Suppressor macrophage treated with lipopolysaccharide for 4 hours (primary cell): ENCODE results near the gene CIAPIN1.
"Not testable (repeated sequence)": the region's sequence is repeated elsewhere in the genome, so short reads cannot be mapped to it uniquely, and the experiment has no call there.

Source experiments
- DNase-seq: peaks from one replicate; pipeline ENCODE4 v3.0.0-alpha.2; 2020

CIAPIN1 gene

DNA sequence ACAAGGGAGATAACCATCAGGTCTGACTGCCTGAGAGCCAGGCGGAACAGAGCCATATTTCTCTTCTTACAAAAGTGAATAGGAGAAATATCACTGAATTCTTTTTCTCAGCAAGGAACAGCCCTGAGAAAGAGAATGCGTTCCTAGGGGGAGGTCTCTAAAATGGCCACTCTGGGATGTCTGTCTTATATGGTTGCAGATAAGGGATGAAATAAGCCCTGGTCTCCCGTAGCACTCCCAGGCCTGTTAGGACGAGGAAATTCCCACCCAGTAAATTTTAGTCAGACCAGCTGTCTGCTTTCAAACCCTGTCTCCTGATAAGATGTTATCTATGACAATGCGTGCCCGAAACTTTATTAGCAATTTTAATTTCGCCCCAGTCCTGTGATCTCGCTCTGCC is 7.2 kb downstream of the CIAPIN1 start:
- not testable (repeated sequence) for DNase-seq

DNA sequence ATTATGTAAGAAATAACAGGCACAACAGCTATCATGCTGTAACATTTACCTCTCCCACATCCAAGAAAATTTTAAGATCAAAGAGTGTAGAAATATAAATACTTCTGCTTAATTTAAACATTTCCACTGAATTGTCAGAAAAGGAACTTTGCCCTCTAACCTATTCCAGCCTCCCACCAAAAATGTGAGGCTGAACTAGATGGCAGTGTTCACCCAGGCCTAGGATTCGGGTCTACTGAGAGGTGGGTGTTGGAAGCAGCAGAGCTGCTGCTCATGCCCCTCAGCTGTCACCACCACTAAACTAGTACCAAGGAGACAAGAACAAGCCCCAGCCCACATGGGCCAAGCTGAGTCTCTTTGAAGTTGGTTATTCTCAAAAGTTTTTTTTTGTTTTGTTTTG is 11.3 kb downstream of the CIAPIN1 start:
- DNase-seq, result no peak

GRCh38 chr16:57434003-57434402 is 13.2 kb downstream of the CIAPIN1 start:
- no peak for DNase-seq

GRCh38 chr16:57432989-57433388 is 14.2 kb downstream of the CIAPIN1 start:
- DNase-seq, result no peak

- DNase-seq, result no peak
Observed at GRCh38 chr16:57432505-57432904, 14.7 kb downstream of the CIAPIN1 start.

GRCh38 chr16:57430955-57431354 is 16.2 kb downstream of the CIAPIN1 start:
- no peak for DNase-seq

DNA sequence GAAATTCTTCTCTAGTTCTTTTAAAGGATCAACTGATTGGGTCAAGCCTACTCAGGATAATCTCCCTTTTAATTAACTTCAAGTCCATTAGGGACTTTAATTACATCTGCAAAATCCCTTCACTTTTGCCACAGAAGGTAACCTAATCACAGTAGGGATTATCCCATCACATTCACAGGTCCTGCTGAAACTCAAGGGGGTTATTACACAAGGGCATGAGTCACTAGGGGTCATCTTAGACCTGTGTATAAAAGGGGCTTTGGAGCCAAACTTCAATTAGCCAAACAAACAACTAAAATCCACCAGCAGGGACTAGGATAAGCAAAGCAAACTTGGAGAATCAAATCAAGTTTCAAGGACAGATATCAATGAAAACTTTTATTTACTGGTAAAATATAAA is 19.4 kb downstream of the CIAPIN1 start:
- DNase-seq, result no peak

DNA sequence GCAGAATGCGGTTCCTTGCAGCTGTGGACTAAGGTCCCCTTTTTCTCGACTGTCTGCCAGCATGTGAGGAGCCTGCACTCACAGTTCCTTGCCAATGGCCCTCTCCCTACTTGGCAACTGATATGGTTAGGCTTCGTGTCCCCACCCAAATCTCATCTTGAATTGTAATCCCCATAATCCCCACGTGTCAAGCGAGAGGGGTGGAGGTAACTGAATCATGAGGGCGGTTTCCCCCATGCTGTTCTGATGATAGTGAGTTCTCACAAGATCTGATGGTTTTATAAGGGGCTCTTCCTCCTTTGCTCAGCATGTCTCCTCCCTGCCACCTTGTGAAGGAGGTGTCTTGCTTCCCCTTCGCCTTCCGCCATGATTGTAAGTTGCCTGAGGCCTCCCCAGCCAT is 19.9 kb downstream of the CIAPIN1 start:
- DNase-seq, result no peak

DNA sequence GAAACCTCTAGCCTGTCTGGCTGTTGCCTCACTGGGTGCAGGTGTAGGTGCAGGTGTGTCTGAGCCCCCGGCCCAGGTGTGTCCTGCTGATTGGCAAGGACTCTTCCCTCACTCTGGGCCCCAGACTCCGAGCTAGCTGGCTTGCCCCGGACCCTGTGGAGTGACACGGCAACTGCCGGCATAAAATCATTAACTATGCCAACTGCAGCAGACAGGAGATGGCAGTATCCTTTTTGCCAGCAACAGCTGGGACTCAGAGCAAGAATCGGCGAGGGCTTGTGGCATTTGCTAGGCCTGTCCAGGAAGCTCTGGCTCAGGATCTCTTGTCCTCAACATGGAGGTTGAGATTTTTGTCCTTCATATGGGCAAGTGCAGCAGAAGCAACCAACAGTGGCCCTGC is 20.8 kb downstream of the CIAPIN1 start:
- no peak for DNase-seq

GRCh38 chr16:57424583-57424982 is 22.6 kb downstream of the CIAPIN1 start:
- no peak for DNase-seq

GRCh38 chr16:57423152-57423551 is 24.0 kb downstream of the CIAPIN1 start:
- DNase-seq, result no peak

DNA sequence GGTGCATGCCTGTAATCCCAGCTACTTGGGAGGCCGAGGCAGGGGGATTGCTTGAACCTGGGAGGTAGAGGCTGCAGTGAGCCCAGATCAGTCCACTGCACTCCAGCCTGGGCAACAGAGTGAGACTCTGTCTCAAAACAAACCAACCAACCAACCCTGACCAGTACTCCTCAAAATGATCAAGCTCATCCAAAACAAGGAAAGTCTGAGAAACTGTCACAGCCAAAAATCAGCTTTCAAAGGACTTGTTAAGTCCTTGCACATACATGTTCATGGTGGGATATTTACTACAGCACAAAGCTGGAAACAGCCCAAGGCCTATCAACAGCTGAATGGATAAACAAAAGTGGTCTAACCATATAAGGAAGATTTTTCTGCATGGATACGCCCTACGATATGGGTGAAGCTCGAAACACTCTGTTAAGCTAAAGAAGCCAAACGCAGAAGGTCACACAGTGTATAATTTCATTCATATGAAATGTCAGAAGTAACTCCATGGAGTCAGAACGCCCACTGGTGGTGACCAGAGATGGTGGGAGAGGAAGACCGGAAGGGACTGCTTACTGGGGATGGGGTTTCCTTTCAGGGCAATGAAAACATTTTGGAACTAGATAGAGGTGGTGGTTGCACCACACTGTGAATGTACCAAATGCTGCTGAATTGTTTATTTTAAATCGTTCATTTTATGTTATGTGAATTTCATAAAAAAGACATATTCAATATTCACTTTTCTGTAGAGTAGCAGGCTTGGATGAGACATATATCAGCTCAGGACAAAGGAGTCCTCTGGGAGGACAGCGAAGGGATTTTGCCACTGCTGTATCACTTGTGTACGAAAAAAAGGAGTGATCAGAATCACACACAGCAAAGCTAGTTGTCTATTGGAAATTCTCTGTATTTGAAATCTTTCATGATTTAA is 24.9 kb downstream of the CIAPIN1 start:
- DNase-seq, result peak; percentile 61

DNA sequence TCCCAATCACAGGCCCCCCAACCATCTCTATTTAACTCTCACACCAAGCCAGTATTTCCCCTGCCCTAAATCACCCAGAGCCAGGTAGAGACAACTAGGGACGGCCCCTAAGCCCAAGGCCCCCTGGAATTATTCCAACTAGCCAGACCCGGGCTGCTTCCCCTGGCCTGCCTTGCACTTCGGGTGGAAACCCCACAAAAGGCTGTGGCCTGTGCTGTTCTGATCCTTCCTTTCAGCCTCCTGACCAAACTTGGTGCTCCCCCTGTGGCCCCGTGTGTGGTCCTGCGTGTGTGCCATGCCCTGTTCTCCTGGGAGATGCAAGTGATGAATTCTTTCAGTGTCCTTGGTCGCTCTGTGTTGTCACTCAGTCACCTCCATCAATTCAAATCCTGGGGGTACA is 27.7 kb downstream of the CIAPIN1 start:
- no peak for DNase-seq

GRCh38 chr16:57416084-57416483 is 31.1 kb downstream of the CIAPIN1 start:
- no peak for DNase-seq

- no peak for DNase-seq
Observed at GRCh38 chr16:57413733-57414132, 33.5 kb downstream of the CIAPIN1 start.

- DNase-seq, result no peak
Observed at GRCh38 chr16:57413301-57413730, 33.9 kb downstream of the CIAPIN1 start.

- no peak for DNase-seq
Observed at GRCh38 chr16:57412584-57412983, 34.6 kb downstream of the CIAPIN1 start.

DNA sequence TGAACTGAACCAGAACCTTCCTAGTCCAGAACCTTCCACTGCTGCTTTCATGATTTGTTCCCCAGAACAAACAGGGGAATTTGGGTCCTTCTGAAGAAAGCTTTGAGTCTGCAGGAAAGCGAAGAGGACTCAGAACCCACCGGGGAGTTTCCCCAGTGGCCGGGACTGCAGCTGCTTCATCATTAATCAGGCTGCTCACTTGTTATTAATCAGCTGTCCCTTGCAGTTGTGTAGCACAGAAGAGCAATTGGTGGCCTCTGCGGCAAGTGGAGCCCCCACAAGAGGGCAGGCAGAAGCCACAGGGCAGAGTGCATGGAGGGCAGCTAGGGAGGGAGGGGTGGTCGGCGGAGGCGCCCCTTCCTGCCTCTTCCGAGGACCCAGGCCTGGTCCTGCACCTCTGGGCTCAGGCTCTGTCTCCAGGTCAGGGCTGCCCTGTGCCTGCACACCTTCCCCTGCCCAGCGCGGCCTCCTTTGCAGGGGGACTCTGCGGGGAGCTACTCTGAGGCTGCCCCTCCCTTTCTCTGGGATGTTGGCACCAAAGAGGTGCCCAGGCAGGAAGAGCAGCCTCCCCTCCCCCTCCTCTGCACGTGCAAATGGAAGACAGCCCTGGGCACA is 35.7 kb downstream of the CIAPIN1 start:
- DNase-seq, result no peak

DNA sequence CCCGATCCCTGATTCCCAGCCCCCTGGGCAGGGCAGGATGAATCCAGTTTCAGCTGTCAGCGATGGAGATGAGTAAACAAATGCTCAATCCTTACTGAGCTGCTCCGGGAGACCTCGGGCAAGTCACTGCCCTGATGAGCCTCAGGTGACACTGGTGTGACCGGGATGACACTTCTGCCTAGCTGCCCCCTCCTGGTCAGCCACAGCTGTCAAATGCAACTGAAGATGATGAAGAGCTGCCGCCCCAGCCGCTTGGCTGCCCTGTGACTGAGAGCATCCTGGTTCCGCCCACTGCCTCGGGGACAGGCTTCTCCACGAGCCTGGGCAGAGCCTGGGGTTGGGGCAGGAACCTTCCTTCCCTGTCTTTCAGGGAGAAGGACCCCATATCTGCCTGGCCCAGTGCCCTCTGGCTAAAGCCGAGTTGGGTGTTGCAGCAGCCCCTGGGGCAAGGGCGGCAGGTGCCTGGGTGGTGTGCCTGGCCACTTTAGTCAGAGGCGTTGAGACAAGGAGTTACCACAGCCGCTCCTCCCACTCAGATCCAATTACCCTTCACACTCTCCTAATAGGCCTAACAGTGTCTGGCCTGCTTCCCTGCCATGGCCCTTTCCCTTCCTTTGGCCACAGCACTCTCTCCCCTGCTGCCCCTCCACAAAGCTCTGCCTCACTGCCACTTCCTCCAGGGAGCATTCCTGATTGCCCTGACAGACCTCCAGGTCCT is 37.2 kb downstream of the CIAPIN1 start:
- DNase-seq, result no peak

- peak; percentile 27 for DNase-seq
Observed at GRCh38 chr16:57409065-57409464, 38.1 kb downstream of the CIAPIN1 start.

DNA sequence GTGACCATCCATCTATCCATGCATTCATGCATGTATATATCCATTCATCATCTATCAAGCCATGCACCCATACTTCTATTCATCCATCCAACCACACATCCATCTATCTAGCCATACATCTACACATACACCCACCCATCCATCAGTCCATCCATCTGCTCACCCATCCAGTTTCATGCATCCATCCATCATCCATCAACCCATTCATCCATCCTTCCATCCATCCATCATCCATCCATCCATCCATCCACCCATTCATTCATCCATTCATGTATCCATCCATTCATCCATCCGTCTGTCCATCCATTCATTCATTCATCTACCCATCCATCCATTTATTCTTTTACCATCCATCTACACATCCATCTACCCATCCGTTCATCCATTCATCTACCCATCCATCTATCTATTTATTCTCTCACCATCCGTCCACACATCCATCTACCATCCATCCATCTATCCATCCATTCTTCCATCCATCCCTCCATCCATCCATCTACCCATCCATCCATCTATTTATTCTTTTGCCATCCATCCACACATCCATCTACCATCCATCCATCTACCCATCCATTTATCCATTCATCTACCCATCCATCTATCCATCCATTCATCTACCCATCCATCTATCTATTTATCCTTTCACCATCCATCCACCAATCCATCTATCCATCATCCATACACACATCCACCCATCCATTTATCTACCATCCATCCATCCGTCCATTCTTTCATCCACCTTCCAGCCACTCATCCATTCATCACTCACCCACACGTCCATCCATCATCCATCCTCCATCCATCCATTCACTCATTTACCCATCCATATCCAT is 39.4 kb downstream of the CIAPIN1 start:
- no peak for DNase-seq

- peak; percentile 62 for DNase-seq
Observed at GRCh38 chr16:57406881-57407280, 40.3 kb downstream of the CIAPIN1 start.

DNA sequence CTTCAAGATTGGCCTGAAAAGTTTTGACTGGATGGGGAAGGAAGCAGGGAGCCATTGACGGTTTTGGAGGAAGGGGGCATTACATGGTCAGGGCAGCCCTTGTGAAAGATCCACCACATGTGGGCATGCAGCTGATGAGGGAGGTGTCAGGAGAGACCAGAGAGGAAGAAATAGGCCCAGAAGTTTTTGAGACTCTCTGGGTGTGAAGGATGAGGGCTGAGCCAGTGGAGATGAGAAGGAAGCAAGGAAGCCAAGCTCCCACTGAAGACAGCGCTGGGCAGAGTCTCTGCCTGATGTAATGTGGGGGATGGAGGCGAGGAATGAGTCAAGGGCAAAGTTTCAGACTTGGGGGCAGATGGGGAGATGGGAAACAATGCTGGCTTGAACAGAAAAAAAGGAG is 42.1 kb downstream of the CIAPIN1 start:
- no peak for DNase-seq
